GM12801 (cell line): ENCODE results near the gene ABCA7.

Source experiments
- CTCF ChIP-seq: IDR thresholded peaks from one replicate; pipeline ENCODE4 v1.5.1; 2011; ENCODE audit warnings: control low read depth; ENCODE audit not compliant: insufficient read length; ENCODE audit errors: extremely low read depth

ABCA7 gene

DNA sequence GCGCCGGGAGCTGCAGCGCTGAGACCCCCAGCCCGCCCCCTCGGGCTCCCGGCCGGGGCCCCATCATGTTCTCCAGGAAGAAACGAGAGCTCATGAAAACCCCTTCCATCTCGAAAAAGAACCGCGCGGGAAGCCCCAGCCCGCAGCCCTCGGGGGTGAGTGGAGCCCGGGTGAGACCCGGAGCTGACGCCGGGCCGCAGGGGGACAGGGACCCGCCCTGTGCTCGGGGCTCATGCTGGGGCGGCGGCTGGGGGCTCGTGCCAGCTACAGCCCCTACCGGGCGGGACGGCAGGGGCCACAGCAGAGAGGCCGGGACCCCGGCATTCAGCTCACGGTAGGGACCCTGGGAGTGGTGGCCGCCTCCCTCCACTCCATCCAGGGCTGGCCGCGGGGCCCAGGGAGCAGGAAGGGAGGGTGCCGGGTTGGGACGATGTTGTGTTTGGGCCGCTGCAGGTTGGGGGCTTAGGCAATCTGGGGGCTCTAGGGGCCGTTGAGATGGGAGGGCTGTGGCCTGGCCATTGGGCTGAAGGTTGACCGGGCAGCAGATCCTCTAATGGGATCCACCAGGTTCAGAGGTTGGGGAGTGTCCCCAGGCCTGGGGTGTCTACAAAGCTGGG is 27.5 kb downstream of the ABCA7 start:
- TF ChIP-seq CTCF, result no peak

DNA sequence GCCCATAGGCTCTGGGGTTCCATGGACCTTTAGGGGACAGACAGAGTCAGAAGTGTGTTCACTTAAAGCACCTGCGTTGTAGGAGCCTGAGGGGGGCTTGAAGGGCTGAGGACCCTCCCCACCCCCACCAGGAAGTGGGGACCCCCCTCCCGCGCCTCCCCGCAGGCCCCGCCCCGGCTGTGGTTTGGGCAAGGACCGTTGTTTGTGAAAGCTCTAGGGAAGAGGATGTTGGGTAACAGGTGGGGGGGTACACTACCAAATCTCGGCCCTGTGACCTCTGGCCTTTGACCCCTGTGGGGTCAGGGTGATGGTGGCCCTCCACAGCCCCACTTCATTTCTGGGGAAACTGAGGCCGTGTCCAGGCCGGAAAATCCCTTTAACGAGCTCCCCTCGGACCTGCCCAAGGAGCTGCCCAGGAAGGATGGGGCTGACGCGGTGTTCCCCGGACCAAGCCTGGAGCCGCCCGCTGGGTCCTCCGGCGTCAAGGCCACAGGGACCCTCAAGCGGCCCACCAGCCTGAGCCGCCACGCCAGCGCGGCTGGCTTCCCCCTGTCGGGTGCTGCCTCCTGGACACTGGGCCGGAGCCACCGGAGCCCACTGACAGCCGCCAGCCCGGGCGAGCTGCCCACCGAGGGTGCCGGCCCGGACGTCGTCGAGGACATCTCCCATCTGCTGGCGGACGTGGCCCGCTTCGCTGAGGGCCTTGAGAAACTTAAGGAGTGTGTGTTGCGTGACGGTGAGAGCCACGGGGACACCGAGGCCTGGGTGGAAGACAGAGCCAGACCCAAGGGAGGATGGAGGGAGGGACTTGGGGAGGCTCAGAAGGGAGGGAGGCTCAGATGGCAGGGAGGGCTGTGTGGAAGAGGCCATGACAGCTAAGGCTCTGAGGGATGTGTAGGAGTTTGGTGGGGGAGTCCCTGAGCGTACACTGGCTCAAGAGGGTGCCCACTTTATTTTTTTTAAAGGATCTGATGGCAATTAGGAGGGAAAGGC is 28.4 kb downstream of the ABCA7 start:
- TF ChIP-seq CTCF, result no peak

DNA sequence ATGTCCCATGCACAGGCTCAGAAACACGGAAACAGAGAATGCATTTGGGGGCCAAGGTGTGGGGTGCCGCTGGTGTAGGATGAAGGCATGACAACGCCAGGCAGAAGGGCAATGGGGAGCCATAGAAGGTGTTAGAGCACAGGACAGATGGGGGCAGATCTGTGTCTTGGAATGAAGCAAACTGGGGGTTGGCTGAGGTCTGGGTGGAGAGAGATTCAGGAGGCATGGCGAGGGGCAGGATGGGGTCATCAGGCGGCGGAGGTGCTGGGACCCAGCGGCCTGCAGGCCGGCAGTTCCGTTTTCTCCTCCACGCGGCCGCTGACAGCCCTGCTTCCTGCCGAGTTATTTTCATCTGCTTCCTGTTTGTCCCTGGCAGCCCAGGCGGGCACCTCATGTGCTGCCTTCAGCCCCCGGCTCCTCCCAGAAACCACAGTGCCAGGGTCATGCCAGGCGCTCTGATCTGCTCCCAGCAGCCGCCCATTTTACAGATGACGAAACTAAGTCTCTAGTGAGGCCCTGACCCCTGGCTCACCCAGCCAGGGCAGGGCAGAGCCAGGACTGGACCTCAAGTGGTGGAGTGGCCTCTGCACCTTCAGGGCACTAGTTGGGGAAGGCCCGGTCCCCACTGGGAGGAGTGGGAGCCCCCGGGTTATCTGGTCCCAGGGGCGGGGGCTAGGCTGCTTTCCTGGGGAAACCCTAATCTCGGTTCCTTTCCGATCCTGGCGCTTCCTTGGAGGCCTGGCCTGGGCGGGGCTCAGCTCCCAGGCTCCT is 29.3 kb downstream of the ABCA7 start:
- no peak for TF ChIP-seq CTCF

DNA sequence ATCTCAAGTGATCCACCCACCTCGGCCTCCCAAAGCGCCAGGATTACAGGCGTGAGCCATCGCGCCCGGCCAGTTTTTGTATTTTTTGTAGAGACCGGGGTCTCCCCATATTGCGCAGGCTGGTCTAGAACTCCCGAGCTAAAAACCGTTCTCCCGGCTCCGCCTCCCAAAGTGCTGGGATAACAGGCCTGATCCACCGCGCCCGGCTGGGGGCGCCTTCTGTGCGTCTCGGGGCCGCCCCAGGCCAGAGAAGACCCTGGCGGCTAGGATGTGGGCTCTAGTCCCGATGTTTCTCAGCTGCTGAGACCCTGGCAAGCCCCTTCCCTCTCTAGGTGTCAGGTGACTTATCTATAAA is 30.6 kb downstream of the ABCA7 start:
- no peak for TF ChIP-seq CTCF

DNA sequence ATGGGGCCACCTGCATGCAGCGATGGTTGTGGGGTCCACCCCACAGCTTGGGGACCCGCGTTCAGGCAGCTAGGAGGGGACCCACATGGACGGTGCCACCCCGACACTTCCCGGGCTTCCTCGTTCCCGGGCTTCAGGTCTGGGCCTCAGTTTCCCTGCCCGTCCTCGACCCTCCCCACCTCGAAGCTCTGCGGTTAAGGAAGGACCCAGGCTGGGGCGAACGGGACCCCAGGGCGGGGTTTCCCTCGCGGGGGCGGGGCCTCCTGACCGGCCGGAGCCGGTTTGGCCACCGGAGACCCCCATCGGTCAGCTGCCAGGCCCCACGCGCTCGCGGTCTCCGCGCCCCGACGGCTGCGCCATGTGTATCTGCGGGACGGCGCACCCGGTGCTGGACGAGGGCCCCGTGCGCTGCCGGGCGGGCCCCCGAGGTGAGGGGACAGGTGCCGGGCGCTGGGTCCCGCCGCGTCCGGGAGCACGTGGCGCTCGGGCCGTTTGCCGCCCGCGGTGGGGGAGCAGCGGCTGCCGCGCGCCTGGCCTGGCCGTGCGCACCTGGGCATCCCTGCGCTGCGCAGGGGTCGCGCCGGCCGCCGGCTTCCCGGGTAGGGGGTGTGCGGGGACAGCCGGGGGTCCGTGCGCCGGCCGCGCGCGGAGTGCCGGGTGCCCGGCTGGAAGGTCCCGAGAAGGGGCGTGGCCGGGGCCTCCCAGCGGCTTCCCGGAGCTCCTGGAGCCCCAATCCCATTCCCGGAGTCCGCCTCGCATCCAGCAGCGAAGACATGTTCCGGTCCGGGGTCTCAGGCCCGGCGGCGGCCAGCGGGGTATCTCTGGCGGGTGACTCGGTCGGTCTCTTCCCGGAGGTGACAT is 31.3 kb downstream of the ABCA7 start:
- no peak for TF ChIP-seq CTCF

- TF ChIP-seq CTCF, result no peak
Observed at GRCh38 chr19:1072371-1073015, 32.6 kb downstream of the ABCA7 start.
